NCI-H2171 treated with DMSO at 0.1 percent for 48 hours (cell line): ENCODE results near the gene PLEKHA5.
"Not testable (repeated sequence)": the region's sequence is repeated elsewhere in the genome, so short reads cannot be mapped to it uniquely, and the experiment has no call there.

Experiments used
- DNase-seq: peaks from one replicate; lab custom pipeline; 2025; lab: John Stamatoyannopoulos, UW

Gene PLEKHA5

GRCh38 chr12:19129486-19130223 is at the start of gene PLEKHA5:
PLEKHA5 (plus strand) TSS chr12:19129733; CDS start chr12:19129800, 67 bp downstream.
- DNase-seq, result peak; percentile 33

GRCh38 chr12:19080918-19081317 is 48.6 kb upstream of the PLEKHA5 start:
- no peak for DNase-seq

GRCh38 chr12:19082365-19082911 is 47.1 kb upstream of the PLEKHA5 start:
- DNase-seq, result no peak

- DNase-seq, result no peak
Measured at GRCh38 chr12:19084547-19084946, 45.0 kb upstream of the PLEKHA5 start.

- DNase-seq, result no peak
Measured at GRCh38 chr12:19085090-19085489, 44.4 kb upstream of the PLEKHA5 start.

- no peak for DNase-seq
Measured at GRCh38 chr12:19088606-19089005, 40.9 kb upstream of the PLEKHA5 start.

GRCh38 chr12:19092482-19092881 is 37.1 kb upstream of the PLEKHA5 start:
- DNase-seq, result not testable (repeated sequence)

- no peak for DNase-seq
Measured at GRCh38 chr12:19093218-19093617, 36.3 kb upstream of the PLEKHA5 start.

GRCh38 chr12:19095331-19095730 is 34.2 kb upstream of the PLEKHA5 start:
- DNase-seq, result no peak

GRCh38 chr12:19095756-19096480 is 33.6 kb upstream of the PLEKHA5 start:
- no peak for DNase-seq

- DNase-seq, result no peak
Measured at GRCh38 chr12:19105463-19105862, 24.1 kb upstream of the PLEKHA5 start.

- DNase-seq, result no peak
Measured at GRCh38 chr12:19107750-19108149, 21.8 kb upstream of the PLEKHA5 start.

- DNase-seq, result no peak
Measured at GRCh38 chr12:19110221-19110940, 19.2 kb upstream of the PLEKHA5 start.

- DNase-seq, result no peak
Measured at GRCh38 chr12:19113464-19113863, 16.1 kb upstream of the PLEKHA5 start.

- no peak for DNase-seq
Measured at GRCh38 chr12:19115285-19115684, 14.2 kb upstream of the PLEKHA5 start.

GRCh38 chr12:19119440-19119839 is 10.1 kb upstream of the PLEKHA5 start:
- no peak for DNase-seq

- no peak for DNase-seq
Measured at GRCh38 chr12:19120795-19121194, 8.7 kb upstream of the PLEKHA5 start.

- no peak for DNase-seq
Measured at GRCh38 chr12:19121449-19122018, 8.0 kb upstream of the PLEKHA5 start.

GRCh38 chr12:19125325-19125724 is 4.2 kb upstream of the PLEKHA5 start:
- no peak for DNase-seq

GRCh38 chr12:19127270-19127669 is 2.3 kb upstream of the PLEKHA5 start:
- no peak for DNase-seq

- DNase-seq, result no peak
Measured at GRCh38 chr12:19128485-19128884, 1.0 kb upstream of the PLEKHA5 start.

- DNase-seq, result no peak
Measured at GRCh38 chr12:19129122-19129485, 429 bp upstream of the PLEKHA5 start.
